Astrocyte (in vitro differentiated cells and primary cell): ENCODE results near the gene GALNT18. TPM values are rescaled to one million over a fixed set of nuclear protein-coding genes. Genes with fewer than 3 reads are reported as not detected.
A peak's percentile ranks its signal among the peaks of the same experiment; 100 is the strongest.

Experiments
- DNase-seq: peaks from one replicate; pipeline ENCODE4 v3.0.0-alpha.2; 2010; ENCODE audit warnings: low read depth
- FAIRE-seq: peaks from 2 replicates; lab custom pipeline; 2011; peaks lifted over from hg19 to GRCh38; lab: Jason Lieb, UNC
- H2AFZ ChIP-seq: 2 replicates; pipeline ENCODE4 v1.6.0; 2012; ENCODE audit warnings: low read depth, low read length, inconsistent platforms
- H3K27ac ChIP-seq: 2 replicates; pipeline ENCODE4 v1.5.1; 2011; ENCODE audit warnings: low read depth, low read length, inconsistent platforms
- H3K27me3 ChIP-seq: 2 replicates; pipeline ENCODE4 v1.6.0; 2011; ENCODE audit warnings: low read length, inconsistent platforms; ENCODE audit not compliant: insufficient read depth
- H3K36me3 ChIP-seq: 2 replicates; pipeline ENCODE4 v1.5.1; 2011; ENCODE audit warnings: low read length, inconsistent platforms; ENCODE audit not compliant: insufficient read depth
- H3K4me1 ChIP-seq: 2 replicates; pipeline ENCODE4 v1.5.1; 2011; ENCODE audit warnings: low read length, inconsistent platforms; ENCODE audit not compliant: insufficient read depth
- H3K4me2 ChIP-seq: 2 replicates; pipeline ENCODE4 v1.6.0; 2012; ENCODE audit warnings: low read length, inconsistent platforms
- H3K4me3 ChIP-seq: 2 replicates; pipeline ENCODE4 v1.5.1; 2011; ENCODE audit warnings: low read depth, mild to moderate bottlenecking, low read length, inconsistent platforms; ENCODE audit not compliant: insufficient read depth
- H3K79me2 ChIP-seq: 2 replicates; pipeline ENCODE4 v1.6.0; 2012; ENCODE audit warnings: mild to moderate bottlenecking, low read length, inconsistent platforms; ENCODE audit not compliant: insufficient read depth
- H3K9ac ChIP-seq: 2 replicates; pipeline ENCODE4 v1.6.0; 2012; ENCODE audit warnings: mild to moderate bottlenecking, low read length, inconsistent platforms
- H3K9me3 ChIP-seq: 2 replicates; pipeline ENCODE4 v1.5.1; 2012; ENCODE audit warnings: low read depth, mild to moderate bottlenecking, low read length, inconsistent platforms; ENCODE audit not compliant: insufficient read depth
- H4K20me1 ChIP-seq: 2 replicates; pipeline ENCODE4 v1.6.0; 2012; ENCODE audit warnings: low read length, inconsistent platforms; ENCODE audit not compliant: insufficient read depth
- H3K27ac Mint-ChIP-seq: one replicate; pipeline ENCODE4 v1.8.0; 2021; ENCODE audit warnings: mild to moderate bottlenecking, mixed read lengths; ENCODE audit not compliant: unreplicated experiment
- H3K27me3 Mint-ChIP-seq: one replicate; pipeline ENCODE4 v1.8.0; 2021; ENCODE audit warnings: low read depth, mixed read lengths; ENCODE audit not compliant: unreplicated experiment
- H3K36me3 Mint-ChIP-seq: one replicate; pipeline ENCODE4 v1.8.0; 2021; ENCODE audit warnings: low read depth, mixed read lengths; ENCODE audit not compliant: unreplicated experiment
- H3K4me1 Mint-ChIP-seq: one replicate; pipeline ENCODE4 v1.8.0; 2021; ENCODE audit warnings: low read depth, mixed read lengths; ENCODE audit not compliant: unreplicated experiment
- H3K4me3 Mint-ChIP-seq: one replicate; pipeline ENCODE4 v1.8.0; 2021; ENCODE audit warnings: mild to moderate bottlenecking, moderate library complexity, mixed read lengths; ENCODE audit not compliant: unreplicated experiment
- H3K9me3 Mint-ChIP-seq: one replicate; pipeline ENCODE4 v1.8.0; 2021; ENCODE audit warnings: mild to moderate bottlenecking, mixed read lengths; ENCODE audit not compliant: unreplicated experiment
- CTCF ChIP-seq: IDR thresholded peaks from 2 replicates; pipeline ENCODE4 v1.5.1; 2011; ENCODE audit warnings: low read depth, mild to moderate bottlenecking, inconsistent platforms, low read length, moderate library complexity; ENCODE audit not compliant: insufficient read depth
- EZH2 ChIP-seq: IDR thresholded peaks from 2 replicates; pipeline ENCODE4 v1.6.1; 2012; ENCODE audit warnings: mild to moderate bottlenecking, low read length, inconsistent platforms; ENCODE audit not compliant: insufficient read depth
- total RNA-seq: library from RNA; stranded (reverse); gene quantifications from 2 replicates; pipeline ENCODE4 v1.2.1, GENCODE V29; 2021

GALNT18 gene
- total RNA-seq, 1 donor from 2014 or later = 6.5 TPM

DNA sequence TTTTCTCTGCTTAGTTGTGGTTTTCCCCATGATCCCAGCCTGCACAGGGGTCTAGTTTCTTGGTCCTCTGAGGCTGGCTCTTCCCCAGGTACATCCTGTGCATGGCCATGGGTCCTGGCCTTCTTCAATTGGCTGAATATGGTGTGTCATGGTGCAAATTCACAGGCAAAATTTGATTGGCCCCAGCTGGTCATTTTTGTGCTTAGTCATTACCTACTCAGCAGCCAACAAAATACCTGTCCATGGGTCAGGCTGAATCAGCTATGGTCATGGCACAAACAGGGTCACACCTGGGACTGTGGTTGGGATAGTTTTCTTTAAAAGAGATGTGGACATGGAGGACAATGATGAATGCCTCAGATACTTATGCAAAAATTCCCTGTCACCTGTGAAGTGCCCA, 354.5 kb downstream of the GALNT18 start:
- H3K79me2 ChIP-seq = no peaks in the 10 kb centered on the region
- H3K27ac Mint-ChIP-seq = no peak overlapping the region
- no peak for DNase-seq
- H3K27me3 Mint-ChIP-seq = peaks cover 17% of the 10 kb centered on the region
- no peaks in the 10 kb centered on the region for H4K20me1 ChIP-seq
- H2AFZ ChIP-seq = no peak overlapping the region
- TF ChIP-seq EZH2 (no peak), CTCF (no peak)
- H3K27me3 ChIP-seq = peaks cover 5% of the 10 kb centered on the region
- H3K4me3 Mint-ChIP-seq = no peak overlapping the region
- H3K27ac ChIP-seq = no peak overlapping the region
- no peak overlapping the region for H3K4me2 ChIP-seq
- H3K4me1 Mint-ChIP-seq = peaks cover 28% of the 10 kb centered on the region
- no peaks in the 10 kb centered on the region for H3K4me1 ChIP-seq
- H3K4me3 ChIP-seq = no peak overlapping the region
- peaks cover 2% of the 10 kb centered on the region for H3K9me3 Mint-ChIP-seq
- H3K9ac ChIP-seq = no peak overlapping the region
- FAIRE-seq = no peak
- H3K36me3 ChIP-seq = no peaks in the 10 kb centered on the region
- H3K36me3 Mint-ChIP-seq = no peaks in the 10 kb centered on the region
- no peaks in the 10 kb centered on the region for H3K9me3 ChIP-seq

GRCh38 chr11:11265994-11266606, 355.7 kb downstream of the GALNT18 start:
- H3K27ac Mint-ChIP-seq = peak overlapping the region; percentile 41
- Histone ChIP-seq H4K20me1 (no peaks in the 10 kb centered on the region), H3K27me3 (peaks cover 3% of the 10 kb centered on the region), H3K27ac (no peak overlapping the region), H3K79me2 (no peaks in the 10 kb centered on the region), H3K9me3 (no peaks in the 10 kb centered on the region), H3K4me2 (no peak overlapping the region), H3K9ac (no peak overlapping the region), H3K4me3 (no peak overlapping the region), H3K36me3 (no peaks in the 10 kb centered on the region), H2AFZ (no peak overlapping the region), H3K4me1 (no peaks in the 10 kb centered on the region)
- no peaks in the 10 kb centered on the region for H3K36me3 Mint-ChIP-seq
- TF ChIP-seq CTCF (peak; percentile 53), EZH2 (no peak)
- DNase-seq = no peak
- no peak for FAIRE-seq
- no peak overlapping the region for H3K4me3 Mint-ChIP-seq
- H3K27me3 Mint-ChIP-seq = peaks cover 21% of the 10 kb centered on the region
- H3K9me3 Mint-ChIP-seq = peaks cover 2% of the 10 kb centered on the region
- peaks cover 28% of the 10 kb centered on the region for H3K4me1 Mint-ChIP-seq

DNA sequence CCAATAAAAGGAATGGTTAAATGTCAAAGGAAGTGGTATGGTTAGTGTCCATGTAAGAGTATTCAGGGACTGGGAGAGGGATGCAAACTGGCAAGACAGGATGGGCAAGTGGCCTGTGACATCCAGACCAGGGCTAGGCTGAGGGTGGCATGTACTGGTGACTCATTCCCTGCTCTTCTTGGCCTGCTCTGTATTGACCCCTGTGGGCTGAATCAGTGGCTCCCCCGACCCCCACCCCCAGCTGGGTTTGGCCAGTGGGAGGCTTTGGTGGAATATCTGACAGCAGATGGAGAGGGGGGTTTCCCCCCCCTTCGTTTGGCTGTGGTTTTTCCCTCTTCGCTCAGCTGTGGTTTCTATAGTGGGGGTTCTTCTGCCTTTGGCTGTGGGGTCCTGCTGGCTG, 356.5 kb downstream of the GALNT18 start:
- no peak for FAIRE-seq
- TF ChIP-seq EZH2 (no peak), CTCF (no peak)
- H3K36me3 Mint-ChIP-seq = no peaks in the 10 kb centered on the region
- H3K9me3 Mint-ChIP-seq = peaks cover 2% of the 10 kb centered on the region
- Histone ChIP-seq H3K79me2 (no peaks in the 10 kb centered on the region), H3K4me2 (no peak overlapping the region), H3K9me3 (no peaks in the 10 kb centered on the region), H3K4me3 (no peak overlapping the region), H3K36me3 (no peaks in the 10 kb centered on the region), H3K27ac (no peak overlapping the region), H3K4me1 (no peaks in the 10 kb centered on the region), H4K20me1 (no peaks in the 10 kb centered on the region), H2AFZ (no peak overlapping the region), H3K27me3 (peaks cover 3% of the 10 kb centered on the region), H3K9ac (no peak overlapping the region)
- peaks cover 28% of the 10 kb centered on the region for H3K4me1 Mint-ChIP-seq
- H3K27me3 Mint-ChIP-seq = peaks cover 25% of the 10 kb centered on the region
- no peak for DNase-seq
- H3K4me3 Mint-ChIP-seq = no peak overlapping the region
- H3K27ac Mint-ChIP-seq = no peak overlapping the region
